ENCODE data around the gene KCNK2. TPM values are rescaled to one million over a fixed set of nuclear protein-coding genes. Genes with fewer than 3 reads are reported as not detected.

The KCNK2 gene
- total RNA-seq, 1 experiment from 2014 or later, result 0.44 TPM

GRCh38 chr1:215273838-215274516 lies 191.4 kb downstream of the KCNK2 start:
- Histone ChIP-seq H3K18ac (ENCODE audit: insufficient read length, low read depth, low read length) (no peak overlapping the region), H4K8ac (replicated peaks; ENCODE audit: insufficient read length, low read depth, low read length) (no peak overlapping the region), H3K9ac (ENCODE audit: extremely low read depth, insufficient read length, low read length) (no peak overlapping the region), H2BK12ac (ENCODE audit: insufficient read length, low read depth, low read length) (no peak overlapping the region), H3K4ac (ENCODE audit: low read depth, low read length) (no peak overlapping the region), H4K5ac (ENCODE audit: insufficient read length, low read depth, low read length) (no peak overlapping the region), H2BK5ac (ENCODE audit: insufficient read length, low read length) (no peak overlapping the region), H4K20me1 (ENCODE audit: control insufficient read depth, insufficient read depth, insufficient read length) (no peaks in the 10 kb centered on the region), H3K79me1 (ENCODE audit: insufficient read depth, low read depth, low read length, poor library complexity, severe bottlenecking) (no peaks in the 10 kb centered on the region), H3T11ph (ENCODE audit: low read length) (no peak overlapping the region), H3K27ac (ENCODE audit: insufficient read length, low read depth, low read length) (no peak overlapping the region), H3K56ac (ENCODE audit: insufficient read length, low read depth, low read length) (no peak overlapping the region), H3K4me2 (ENCODE audit: insufficient read depth, insufficient read length, low read length) (no peak overlapping the region), H2BK120ac (ENCODE audit: low read depth, low read length, poor library complexity, severe bottlenecking) (no peak overlapping the region), H2AFZ (ENCODE audit: low read length) (no peak overlapping the region), H3K23ac (ENCODE audit: insufficient read length, low read depth, low read length) (no peak overlapping the region), H3K79me2 (ENCODE audit: insufficient read depth, low read length) (no peaks in the 10 kb centered on the region), H2BK15ac (ENCODE audit: low read depth, low read length) (no peak overlapping the region), H3K23me2 (ENCODE audit: insufficient read length, low read depth, low read length, poor library complexity, severe bottlenecking) (no peaks in the 10 kb centered on the region), H2AK5ac (ENCODE audit: insufficient read length, low read length) (no peak overlapping the region), H3K9me3 (ENCODE audit: control insufficient read depth, low read depth, low read length) (no peaks in the 10 kb centered on the region), H2BK20ac (ENCODE audit: low read depth, low read length, poor library complexity, severe bottlenecking) (no peak overlapping the region), H3K4me1 (ENCODE audit: insufficient read depth, low read length) (no peaks in the 10 kb centered on the region), H4K91ac (ENCODE audit: insufficient read length, low read depth, low read length) (no peak overlapping the region), H3K27me3 (ENCODE audit: insufficient read depth, low read length) (no peaks in the 10 kb centered on the region), H3K14ac (ENCODE audit: insufficient read depth, low read length) (no peak overlapping the region)
- Mint-ChIP-seq H3K4me1 (peaks cover 10 to 12% of the 10 kb centered on the region in 2 experiments), H3K27ac (no peak overlapping the region), H3K4me3 (no peak overlapping the region), H3K36me3 (ENCODE audit: insufficient read depth in 1 of 3, low read depth in 3 of 3) (no peaks in the 10 kb centered on the region), H3K9me3 (no peaks in the 10 kb centered on the region), H3K27me3 (ENCODE audit: low read depth) (no peaks in the 10 kb centered on the region)
- DNase-seq, result no peak
- TF ChIP-seq CTCF (conservative IDR thresholded peaks at IDR 0.05), result no peak
- WGBS (ENCODE audit: extremely low coverage, insufficient read length, low lambda C conversion rate), result no CpG with 5 or more reads among the region's 5 CpGs
